WTC11 (cell line): ENCODE results near the gene ADAMTSL5. TPM values are rescaled to one million over a fixed set of nuclear protein-coding genes. Genes with fewer than 3 reads are reported as not detected.

Experiments used
- ATAC-seq: fragments of 200-7000 bp; cut with Tn5 transposase; 2 replicates; pipeline ENCODE4 v1.10.0; 2021; ENCODE audit warnings: mild to moderate bottlenecking, moderate library complexity
- CTCF ChIA-PET: fragments of 300-600 bp; sonication (Branson Sonifier 250); formaldehyde crosslinking; loops from one replicate; lab custom pipeline; 2021; ENCODE audit warnings: antibody characterized with exemption; lab: Charles Lee
- POLR2A ChIA-PET: fragments of 350-600 bp; sonication (Branson Sonifier 250); formaldehyde crosslinking; loops from one replicate; lab custom pipeline; 2021; ENCODE audit warnings: antibody characterized with exemption; lab: Charles Lee
- DNase-seq: peaks from one replicate; pipeline ENCODE4 v3.0.0; 2021; ENCODE audit warnings: low spot score
- H3K27ac Mint-ChIP-seq: 2 replicates; pipeline ENCODE4 v1.8.0; 2021; ENCODE audit warnings: mixed read lengths
- H3K27me3 Mint-ChIP-seq: 2 replicates; pipeline ENCODE4 v1.8.0; 2021; ENCODE audit warnings: low read depth, mild to moderate bottlenecking, moderate library complexity, mixed read lengths
- H3K36me3 Mint-ChIP-seq: 2 replicates; pipeline ENCODE4 v1.8.0; 2021; ENCODE audit warnings: mixed read lengths
- H3K4me1 Mint-ChIP-seq: 2 replicates; pipeline ENCODE4 v1.8.0; 2022; ENCODE audit warnings: mixed read lengths
- H3K4me3 Mint-ChIP-seq: 2 replicates; pipeline ENCODE4 v1.8.0; 2021; ENCODE audit warnings: mild to moderate bottlenecking, moderate library complexity, mixed read lengths
- H3K9me3 Mint-ChIP-seq: 2 replicates; pipeline ENCODE4 v1.8.0; 2021; ENCODE audit warnings: mixed read lengths
- CREB1 ChIP-seq: sonication (generic); formaldehyde crosslinking; IDR thresholded peaks from 2 replicates; pipeline ENCODE4 v1.8.0; 2023; ENCODE audit warnings: mild to moderate bottlenecking, missing genetic modification reagents
- JAZF1 ChIP-seq: fragments of 250-450 bp; sonication (Bioruptor Pico); IDR thresholded peaks from 2 replicates; pipeline ENCODE4 v1.9.0; 2021; ENCODE audit warnings: moderate library complexity, mild to moderate bottlenecking, inconsistent platforms
- KAT7 ChIP-seq: sonication (generic); formaldehyde crosslinking; IDR thresholded peaks from 2 replicates; pipeline ENCODE4 v1.8.1; 2023; ENCODE audit warnings: missing genetic modification reagents, mild to moderate bottlenecking, borderline replicate concordance
- PRDM15 ChIP-seq: sonication (generic); formaldehyde crosslinking; IDR thresholded peaks from 2 replicates; pipeline ENCODE4 v1.8.0; 2022; ENCODE audit warnings: missing genetic modification reagents
- SMAD4 ChIP-seq: sonication (generic); formaldehyde crosslinking; IDR thresholded peaks from 2 replicates; pipeline ENCODE4 v1.8.0; 2022; ENCODE audit warnings: mild to moderate bottlenecking, missing genetic modification reagents
- SP1 ChIP-seq: sonication (generic); formaldehyde crosslinking; conservative IDR thresholded peaks from 2 replicates; pipeline ENCODE4 v1.8.1; 2022; ENCODE audit warnings: missing genetic modification reagents
- ZNF121 ChIP-seq: sonication (generic); formaldehyde crosslinking; IDR thresholded peaks from 2 replicates; pipeline ENCODE4 v1.8.0; 2023; ENCODE audit warnings: missing genetic modification reagents
- ZNF416 ChIP-seq: fragments of 250-450 bp; sonication (Bioruptor Pico); IDR thresholded peaks from 2 replicates; pipeline ENCODE4 v1.9.0; 2021; ENCODE audit warnings: mild to moderate bottlenecking, inconsistent platforms
- ZSCAN18 ChIP-seq: fragments of 250-450 bp; sonication (Bioruptor Pico); IDR thresholded peaks from 2 replicates; pipeline ENCODE4 v2.1.2; 2022; ENCODE audit warnings: mild to moderate bottlenecking, moderate library complexity
- total RNA-seq: library from RNA; stranded (reverse); gene quantifications from 3 replicates; pipeline ENCODE4 v1.2.3, GENCODE V29; 2021
- TF ChIP-seq, protein P1 (sequence below): sonication (generic); formaldehyde crosslinking; IDR thresholded peaks from 2 replicates; pipeline ENCODE4 v1.8.0; 2023; ENCODE audit warnings: missing genetic modification reagents, mild to moderate bottlenecking, borderline replicate concordance
- TF ChIP-seq, protein P2 (sequence below): sonication (generic); formaldehyde crosslinking; IDR thresholded peaks from 2 replicates; pipeline ENCODE4 v1.8.1; 2023; ENCODE audit warnings: mild to moderate bottlenecking, missing genetic modification reagents
- TF ChIP-seq, protein P3 (sequence below): sonication (generic); formaldehyde crosslinking; IDR thresholded peaks from 2 replicates; pipeline ENCODE4 v1.8.1; 2023; ENCODE audit warnings: mild to moderate bottlenecking, missing genetic modification reagents

ADAMTSL5 gene
- total RNA-seq, 1 experiment from 2014 or later, result 1.5 TPM

GRCh38 chr19:1553415-1553814, 40.6 kb upstream of the ADAMTSL5 start:
- Mint-ChIP-seq H3K36me3 (no peaks in the 10 kb centered on the region), H3K9me3 (no peaks in the 10 kb centered on the region), H3K27me3 (no peaks in the 10 kb centered on the region), H3K27ac (no peak overlapping the region), H3K4me1 (no peaks in the 10 kb centered on the region), H3K4me3 (no peak overlapping the region)
- POLR2A ChIA-PET, result interaction anchor here (0.6 kb wide), 1 partner anchor 18 kb away, joined by 5 read pairs; no protein-coding TSS in a partner anchor
- DNase-seq, result no peak
- ATAC-seq, result no peak; the same call in 1 of the 2 replicates
- CTCF ChIA-PET, result interaction anchor here (0.6 to 1.0 kb wide), 2 partner anchors 179 to 215 kb away, joined by 4 read pairs; no protein-coding TSS in a partner anchor
- TF ChIP-seq, protein P1, sequence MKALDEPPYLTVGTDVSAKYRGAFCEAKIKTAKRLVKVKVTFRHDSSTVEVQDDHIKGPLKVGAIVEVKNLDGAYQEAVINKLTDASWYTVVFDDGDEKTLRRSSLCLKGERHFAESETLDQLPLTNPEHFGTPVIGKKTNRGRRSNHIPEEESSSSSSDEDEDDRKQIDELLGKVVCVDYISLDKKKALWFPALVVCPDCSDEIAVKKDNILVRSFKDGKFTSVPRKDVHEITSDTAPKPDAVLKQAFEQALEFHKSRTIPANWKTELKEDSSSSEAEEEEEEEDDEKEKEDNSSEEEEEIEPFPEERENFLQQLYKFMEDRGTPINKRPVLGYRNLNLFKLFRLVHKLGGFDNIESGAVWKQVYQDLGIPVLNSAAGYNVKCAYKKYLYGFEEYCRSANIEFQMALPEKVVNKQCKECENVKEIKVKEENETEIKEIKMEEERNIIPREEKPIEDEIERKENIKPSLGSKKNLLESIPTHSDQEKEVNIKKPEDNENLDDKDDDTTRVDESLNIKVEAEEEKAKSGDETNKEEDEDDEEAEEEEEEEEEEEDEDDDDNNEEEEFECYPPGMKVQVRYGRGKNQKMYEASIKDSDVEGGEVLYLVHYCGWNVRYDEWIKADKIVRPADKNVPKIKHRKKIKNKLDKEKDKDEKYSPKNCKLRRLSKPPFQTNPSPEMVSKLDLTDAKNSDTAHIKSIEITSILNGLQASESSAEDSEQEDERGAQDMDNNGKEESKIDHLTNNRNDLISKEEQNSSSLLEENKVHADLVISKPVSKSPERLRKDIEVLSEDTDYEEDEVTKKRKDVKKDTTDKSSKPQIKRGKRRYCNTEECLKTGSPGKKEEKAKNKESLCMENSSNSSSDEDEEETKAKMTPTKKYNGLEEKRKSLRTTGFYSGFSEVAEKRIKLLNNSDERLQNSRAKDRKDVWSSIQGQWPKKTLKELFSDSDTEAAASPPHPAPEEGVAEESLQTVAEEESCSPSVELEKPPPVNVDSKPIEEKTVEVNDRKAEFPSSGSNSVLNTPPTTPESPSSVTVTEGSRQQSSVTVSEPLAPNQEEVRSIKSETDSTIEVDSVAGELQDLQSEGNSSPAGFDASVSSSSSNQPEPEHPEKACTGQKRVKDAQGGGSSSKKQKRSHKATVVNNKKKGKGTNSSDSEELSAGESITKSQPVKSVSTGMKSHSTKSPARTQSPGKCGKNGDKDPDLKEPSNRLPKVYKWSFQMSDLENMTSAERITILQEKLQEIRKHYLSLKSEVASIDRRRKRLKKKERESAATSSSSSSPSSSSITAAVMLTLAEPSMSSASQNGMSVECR (CRISPR knock-in tag), result no peak
- TF ChIP-seq SMAD4 (CRISPR knock-in tag) (no peak), ZSCAN18 (CRISPR knock-in tag) (no peak), ZNF121 (CRISPR knock-in tag) (no peak), CREB1 (no peak), SP1 (CRISPR knock-in tag) (no peak), PRDM15 (CRISPR knock-in tag) (no peak), KAT7 (CRISPR knock-in tag) (no peak), JAZF1 (CRISPR knock-in tag) (no peak), ZNF416 (CRISPR knock-in tag) (no peak)
- TF ChIP-seq, protein P2, sequence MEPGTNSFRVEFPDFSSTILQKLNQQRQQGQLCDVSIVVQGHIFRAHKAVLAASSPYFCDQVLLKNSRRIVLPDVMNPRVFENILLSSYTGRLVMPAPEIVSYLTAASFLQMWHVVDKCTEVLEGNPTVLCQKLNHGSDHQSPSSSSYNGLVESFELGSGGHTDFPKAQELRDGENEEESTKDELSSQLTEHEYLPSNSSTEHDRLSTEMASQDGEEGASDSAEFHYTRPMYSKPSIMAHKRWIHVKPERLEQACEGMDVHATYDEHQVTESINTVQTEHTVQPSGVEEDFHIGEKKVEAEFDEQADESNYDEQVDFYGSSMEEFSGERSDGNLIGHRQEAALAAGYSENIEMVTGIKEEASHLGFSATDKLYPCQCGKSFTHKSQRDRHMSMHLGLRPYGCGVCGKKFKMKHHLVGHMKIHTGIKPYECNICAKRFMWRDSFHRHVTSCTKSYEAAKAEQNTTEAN (CRISPR knock-in tag), result no peak
- TF ChIP-seq, protein P3, sequence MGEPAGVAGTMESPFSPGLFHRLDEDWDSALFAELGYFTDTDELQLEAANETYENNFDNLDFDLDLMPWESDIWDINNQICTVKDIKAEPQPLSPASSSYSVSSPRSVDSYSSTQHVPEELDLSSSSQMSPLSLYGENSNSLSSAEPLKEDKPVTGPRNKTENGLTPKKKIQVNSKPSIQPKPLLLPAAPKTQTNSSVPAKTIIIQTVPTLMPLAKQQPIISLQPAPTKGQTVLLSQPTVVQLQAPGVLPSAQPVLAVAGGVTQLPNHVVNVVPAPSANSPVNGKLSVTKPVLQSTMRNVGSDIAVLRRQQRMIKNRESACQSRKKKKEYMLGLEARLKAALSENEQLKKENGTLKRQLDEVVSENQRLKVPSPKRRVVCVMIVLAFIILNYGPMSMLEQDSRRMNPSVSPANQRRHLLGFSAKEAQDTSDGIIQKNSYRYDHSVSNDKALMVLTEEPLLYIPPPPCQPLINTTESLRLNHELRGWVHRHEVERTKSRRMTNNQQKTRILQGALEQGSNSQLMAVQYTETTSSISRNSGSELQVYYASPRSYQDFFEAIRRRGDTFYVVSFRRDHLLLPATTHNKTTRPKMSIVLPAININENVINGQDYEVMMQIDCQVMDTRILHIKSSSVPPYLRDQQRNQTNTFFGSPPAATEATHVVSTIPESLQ (CRISPR knock-in tag), result no peak
